ENCODE measurements around the gene BAZ2B.

GRCh38 chr2:159442159-159442852, 174.0 kb downstream of the BAZ2B start:
- no peak for TF ChIP-seq EZH2 (IDR thresholded peaks at IDR 0.05; ENCODE audit: borderline replicate concordance, low read depth, low read length, poor library complexity, severe bottlenecking)
- TF ChIP-seq CTCF (conservative IDR thresholded peaks at IDR 0.05; ENCODE audit: low read depth, low read length): no peak
